K562 (cell line): ENCODE results near the gene SPARC. TPM values are rescaled to one million over a fixed set of nuclear protein-coding genes. Genes with fewer than 3 reads are reported as not detected.

Source experiments
- BHLHE40 ChIP-seq: IDR thresholded peaks from 2 replicates; pipeline ENCODE4 v1.6.1; 2011; ENCODE audit warnings: low read length, improper control_type of control experiment
- CREB1 ChIP-seq, 2 experiments: sonication (generic) in 1 of 2; formaldehyde crosslinking in 1 of 2; IDR thresholded peaks; 2 replicates each; pipeline versions ENCODE4 v1.6.1 to v1.8.0; 2012 to 2022; ENCODE audit warnings: inconsistent platforms in 1 of 2, mild to moderate bottlenecking in 1 of 2, missing genetic modification reagents in 1 of 2, moderate library complexity in 1 of 2
- EP300 ChIP-seq: IDR thresholded peaks from 2 replicates; pipeline ENCODE4 v1.6.1; 2012; ENCODE audit warnings: low read length, improper control_type of control experiment
- ETS1 ChIP-seq: conservative IDR thresholded peaks from 2 replicates; pipeline ENCODE4 v1.6.1; 2011; ENCODE audit warnings: low read depth, mild to moderate bottlenecking, low read length; ENCODE audit not compliant: control insufficient read depth
- RERE ChIP-seq: sonication (generic); formaldehyde crosslinking; IDR thresholded peaks from 2 replicates; pipeline ENCODE4 v1.8.0; 2023; ENCODE audit warnings: missing genetic modification reagents, mild to moderate bottlenecking, borderline replicate concordance
- SIN3B ChIP-seq: fragments of 450-650 bp; IDR thresholded peaks from 2 replicates; pipeline ENCODE4 v1.6.1; 2017; ENCODE audit warnings: low read depth, mild to moderate bottlenecking, moderate library complexity
- TBL1XR1 ChIP-seq, 2 experiments: IDR thresholded peaks; 2 replicates each; pipeline ENCODE4 v1.6.1; 2012; ENCODE audit warnings: improper control_type of control experiment in 2 of 2, low read length in 2 of 2, mild to moderate bottlenecking in 1 of 2
- USF2 ChIP-seq: sonication (generic); formaldehyde crosslinking; IDR thresholded peaks from 2 replicates; pipeline ENCODE4 v1.5.0; 2020; ENCODE audit warnings: missing genetic modification reagents
- ZBTB5 ChIP-seq: fragments of 450-650 bp; IDR thresholded peaks from 2 replicates; pipeline ENCODE4 v1.6.1; 2017; ENCODE audit warnings: antibody characterized with exemption
- ZNF518B ChIP-seq: fragments of 250-450 bp; sonication (Bioruptor Pico); IDR thresholded peaks from 2 replicates; pipeline ENCODE4 v1.5.0; 2021; ENCODE audit warnings: mild to moderate bottlenecking, moderate library complexity
- ZNF830 ChIP-seq: fragments of 250-450 bp; sonication (Bioruptor Pico); IDR thresholded peaks from 2 replicates; pipeline ENCODE4 v1.5.0; 2021; ENCODE audit warnings: mild to moderate bottlenecking
- polyA plus RNA-seq, 8 experiments: library from polyadenylated mRNA; depleted of rRNA in 4 of 8; stranded (reverse) in 5 of 8; unstranded in 3 of 8; fragments of >200 nt; fragmentation: Nextera tagmentation in 2 of 8; fragmentation: Illumina TruSeq in 1 of 8; extraction: Ambion mirVana in 2 of 8; extraction: Trizol in 1 of 8; gene quantifications; 2 replicates each; pipeline versions ENCODE4 v1.2.1 to v1.2.3, GENCODE V29; 2011 to 2014; ENCODE audit warnings: inconsistent platforms in 1 of 8, missing spikeins in 1 of 8
- total RNA-seq, 7 experiments: library from RNA; depleted of rRNA in 6 of 7; stranded (reverse); fragments of >200 nt in 6 of 7; fragmentation: Illumina TruSeq in 2 of 7; extraction: Trizol in 2 of 7; gene quantifications; 2 replicates each; pipeline versions ENCODE4 v1.2.1 to v1.2.3, GENCODE V29; 2011 to 2021; ENCODE audit warnings: low replicate concordance in 1 of 7

SPARC gene
- total and polyA plus RNA-seq, 9 of the 15 experiments (the other 6 are each of a cell fraction or from before 2014, with no cell fraction given), result 6.1 to 35.6 (median 12.2) TPM

- TF ChIP-seq ETS1, result no peak
- TF ChIP-seq USF2 (CRISPR knock-in tag), result no peak
- no peak for TF ChIP-seq ZBTB5
- no peak for TF ChIP-seq SIN3B
- no peak for TF ChIP-seq ZNF518B (CRISPR knock-in tag)
- TF ChIP-seq EP300, result no peak
- peak in 1 of 2 experiments; percentile 58; a peak in 1 of 4 replicates for TF ChIP-seq TBL1XR1 (IDR thresholded peaks at IDR 0.05; ENCODE audit: low read length in 2 of 2)
- no peak for TF ChIP-seq ZNF830 (CRISPR knock-in tag)
- no peak for TF ChIP-seq CREB1 (IDR thresholded peaks at IDR 0.05)
- no peak for TF ChIP-seq CREB1 (CRISPR knock-in tag; IDR thresholded peaks at IDR 0.05)
- TF ChIP-seq BHLHE40, result 0 out of 2 replicates have a peak, but pooled peaks have one; percentile 27
- TF ChIP-seq RERE (CRISPR knock-in tag), result no peak
Observed at GRCh38 chr5:151651997-151652645, 34.6 kb downstream of the SPARC start (continued).
